Prostate gland (tissue), 2 donors: Measurements from ENCODE around the gene POLK.

Experiments used
- POLR2A ChIP-seq: fragments of 450-650 bp; IDR thresholded peaks from one replicate; pipeline ENCODE4 v1.6.1; 2016; ENCODE audit warnings: antibody characterized with exemption, mild to moderate bottlenecking
- POLR2AphosphoS5 ChIP-seq: sonication (generic); formaldehyde crosslinking; IDR thresholded peaks from one replicate; pipeline ENCODE4 v1.6.1; 2017; ENCODE audit warnings: antibody characterized with exemption
- TF ChIP-seq, protein P1 (sequence below), 4 experiments: fragments of 200-600 bp in 2 of 4; fragments of 450-650 bp in 2 of 4; sonication (generic) in 2 of 4; IDR thresholded peaks; 1 replicate in 3 of 4; 2 replicates in 1 of 4; pipeline ENCODE4 v1.5.1; 2016 to 2019; ENCODE audit warnings: antibody characterized with exemption in 4 of 4, mild to moderate bottlenecking in 2 of 4, moderate library complexity in 2 of 4

DNA sequence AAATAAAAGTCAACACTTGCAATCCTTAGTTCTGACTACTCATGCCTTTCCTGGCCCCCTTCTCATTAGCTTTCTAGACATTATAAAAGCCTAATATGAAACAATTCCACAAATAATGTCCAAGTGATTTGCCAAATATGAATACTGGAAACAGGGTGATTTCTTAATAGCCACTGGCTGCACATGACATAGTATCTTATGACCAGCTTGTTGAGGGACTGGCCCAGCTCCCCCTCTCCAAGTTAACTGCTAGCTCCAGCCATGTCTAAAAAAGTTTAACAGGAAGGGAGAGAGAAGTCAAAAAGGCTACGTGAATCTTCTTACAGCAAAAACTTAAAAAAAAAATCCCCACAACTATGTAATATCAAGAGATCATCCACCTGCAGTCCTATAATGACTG lies 1.7 kb upstream of the POLK start:
- TF ChIP-seq, protein P1, sequence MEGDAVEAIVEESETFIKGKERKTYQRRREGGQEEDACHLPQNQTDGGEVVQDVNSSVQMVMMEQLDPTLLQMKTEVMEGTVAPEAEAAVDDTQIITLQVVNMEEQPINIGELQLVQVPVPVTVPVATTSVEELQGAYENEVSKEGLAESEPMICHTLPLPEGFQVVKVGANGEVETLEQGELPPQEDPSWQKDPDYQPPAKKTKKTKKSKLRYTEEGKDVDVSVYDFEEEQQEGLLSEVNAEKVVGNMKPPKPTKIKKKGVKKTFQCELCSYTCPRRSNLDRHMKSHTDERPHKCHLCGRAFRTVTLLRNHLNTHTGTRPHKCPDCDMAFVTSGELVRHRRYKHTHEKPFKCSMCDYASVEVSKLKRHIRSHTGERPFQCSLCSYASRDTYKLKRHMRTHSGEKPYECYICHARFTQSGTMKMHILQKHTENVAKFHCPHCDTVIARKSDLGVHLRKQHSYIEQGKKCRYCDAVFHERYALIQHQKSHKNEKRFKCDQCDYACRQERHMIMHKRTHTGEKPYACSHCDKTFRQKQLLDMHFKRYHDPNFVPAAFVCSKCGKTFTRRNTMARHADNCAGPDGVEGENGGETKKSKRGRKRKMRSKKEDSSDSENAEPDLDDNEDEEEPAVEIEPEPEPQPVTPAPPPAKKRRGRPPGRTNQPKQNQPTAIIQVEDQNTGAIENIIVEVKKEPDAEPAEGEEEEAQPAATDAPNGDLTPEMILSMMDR (IDR thresholded peaks at IDR 0.05) = no peak
- no peak for TF ChIP-seq POLR2A
- no peak for TF ChIP-seq POLR2AphosphoS5
